ENCODE measurements around the gene ANKRD27. TPM values are rescaled to one million over a fixed set of nuclear protein-coding genes. Genes with fewer than 3 reads are reported as not detected.

ANKRD27 gene
- total RNA-seq, 3 donors from 2014 or later, result 26.9 to 33.8 (median 30.4) TPM

DNA sequence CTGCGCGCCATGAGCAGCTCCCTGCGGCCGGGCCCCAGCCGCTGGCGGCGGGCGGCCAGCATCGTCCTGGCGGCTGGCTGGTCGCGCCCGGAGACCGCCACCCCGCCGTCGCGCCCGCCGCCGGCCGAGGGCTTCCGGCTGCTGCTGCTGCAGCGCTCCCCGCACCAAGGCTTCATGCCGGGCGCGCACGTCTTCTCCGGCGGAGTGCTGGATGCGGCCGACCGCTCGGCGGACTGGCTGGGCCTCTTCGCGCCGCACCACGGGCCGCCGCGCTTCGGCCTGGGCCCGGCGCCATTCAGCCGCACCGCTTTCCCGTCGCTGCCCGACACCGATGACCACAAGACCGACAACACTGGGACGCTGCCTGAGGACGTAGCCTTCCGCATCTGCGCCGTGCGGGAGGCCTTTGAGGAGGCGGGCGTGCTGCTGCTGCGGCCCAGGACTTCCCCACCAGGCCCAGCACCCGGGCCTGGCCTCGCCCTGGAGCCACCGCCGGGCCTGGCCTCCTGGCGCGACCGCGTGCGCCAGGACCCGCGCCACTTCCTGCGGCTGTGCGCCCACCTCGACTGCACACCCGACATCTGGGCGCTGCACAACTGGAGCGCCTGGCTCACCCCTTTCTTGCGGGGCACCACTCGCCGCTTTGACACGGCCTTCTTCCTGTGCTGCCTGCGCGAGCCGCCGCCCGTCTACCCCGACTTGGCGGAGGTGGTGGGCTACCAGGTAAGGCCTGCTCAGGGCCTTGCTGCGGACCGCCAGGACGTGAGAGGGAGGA is 17.2 kb upstream of the ANKRD27 start:
- Histone ChIP-seq H3K9me3 (no peaks in the 10 kb centered on the region), H3K27me3 (no peaks in the 10 kb centered on the region), H3K27ac (peak overlapping the region; percentile 79 to 93), H3K4me1 (peaks cover 0 to 5% of the 10 kb centered on the region in 2 donors), H3K4me3 (peak overlapping the region; percentile 64 to 97 (median 78)), H3K36me3 (no peaks in the 10 kb centered on the region)
- TF ChIP-seq POLR2AphosphoS5 (IDR thresholded peaks at IDR 0.05), result no peak
- no peak for TF ChIP-seq CTCF (IDR thresholded peaks at IDR 0.05)
- TF ChIP-seq POLR2A (IDR thresholded peaks at IDR 0.05), result no peak
- intact Hi-C loops (cut with DNase I; ENCODE audit: low total_unique reads), result no loop called here
- DNase-seq (ENCODE audit: low spot score in 2 of 2), result peak in 1 of 2 donors; percentile 67

DNA sequence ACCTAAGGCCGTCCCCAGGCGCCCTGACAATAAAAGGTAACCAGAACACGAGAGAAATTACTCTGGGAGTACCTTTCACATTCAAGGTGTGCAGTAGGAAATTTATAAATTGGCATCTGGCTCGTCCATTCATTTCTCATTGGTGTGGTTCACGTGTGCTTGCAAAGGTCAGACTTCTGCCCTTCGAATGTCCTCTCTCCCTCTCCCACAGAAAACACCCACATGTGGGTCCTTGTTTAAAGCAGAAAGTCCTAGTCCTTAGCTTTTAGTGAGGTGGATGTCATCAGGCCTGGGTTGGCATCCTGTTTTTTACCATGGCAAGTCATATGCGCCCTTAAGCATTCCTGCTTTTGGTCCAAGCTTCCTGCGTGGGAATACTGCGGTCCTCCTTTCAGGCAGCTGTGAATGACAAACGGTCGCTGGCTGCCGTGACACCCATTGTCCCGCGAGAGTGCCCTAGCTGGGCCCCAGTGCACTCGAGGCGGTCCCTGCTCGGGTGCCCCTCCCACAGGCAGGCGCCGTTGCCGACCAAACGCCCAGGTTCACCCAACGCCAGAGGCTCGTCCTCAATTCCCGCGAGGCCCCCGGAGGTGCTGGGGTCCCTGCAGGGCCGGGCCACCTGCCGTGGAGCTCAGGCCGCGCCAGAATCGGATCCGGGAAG is 16.4 kb upstream of the ANKRD27 start, which contains the start of gene NUDT19:
NUDT19 (plus strand) TSS at position 531 of the 661 bp plus-strand sequence. CDS start 140 bp downstream, outside the sequence.
- peaks cover 0 to 5% of the 10 kb centered on the region in 2 donors for H3K4me1 ChIP-seq
- H3K4me3 ChIP-seq, result peak within 1 kb of the TSS; percentile 64 to 97 (median 78)
- TF ChIP-seq POLR2A (IDR thresholded peaks at IDR 0.05), result no peak
- no peak for TF ChIP-seq CTCF (IDR thresholded peaks at IDR 0.05)
- peak in 1 of 3 donors; percentile 11 for TF ChIP-seq POLR2AphosphoS5 (IDR thresholded peaks at IDR 0.05)
- intact Hi-C loops (cut with DNase I; ENCODE audit: low total_unique reads), result no loop called here
- DNase-seq (ENCODE audit: low spot score in 2 of 2), result peak; percentile 73 to 86
- no peaks in the 10 kb centered on the region for H3K36me3 ChIP-seq
- H3K27ac ChIP-seq, result peak within 1 kb of the TSS; percentile 79 to 93
- H3K27me3 ChIP-seq, result no peaks in the 10 kb centered on the region
- no peaks in the 10 kb centered on the region for H3K9me3 ChIP-seq

GRCh38 chr19:32688311-32688710 is 13.3 kb upstream of the ANKRD27 start:
- Histone ChIP-seq H3K4me1 (no peaks in the 10 kb centered on the region), H3K27ac (no peak overlapping the region), H3K4me3 (no peak overlapping the region), H3K9me3 (no peaks in the 10 kb centered on the region), H3K27me3 (no peaks in the 10 kb centered on the region), H3K36me3 (no peaks in the 10 kb centered on the region)
- no peak for TF ChIP-seq POLR2A (IDR thresholded peaks at IDR 0.05)
- no peak for TF ChIP-seq POLR2AphosphoS5 (IDR thresholded peaks at IDR 0.05)
- TF ChIP-seq CTCF (IDR thresholded peaks at IDR 0.05), result no peak
- intact Hi-C loops (cut with DNase I; ENCODE audit: low total_unique reads), result no loop called here
- DNase-seq (ENCODE audit: low spot score in 2 of 2), result no peak

- H3K36me3 ChIP-seq, result no peaks in the 10 kb centered on the region
- intact Hi-C loops (cut with DNase I; ENCODE audit: low total_unique reads), result no loop called here
- H3K9me3 ChIP-seq, result no peaks in the 10 kb centered on the region
- DNase-seq (ENCODE audit: low spot score in 2 of 2), result no peak
- no peak overlapping the region for H3K27ac ChIP-seq
- no peak overlapping the region for H3K4me3 ChIP-seq
- H3K27me3 ChIP-seq, result no peaks in the 10 kb centered on the region
- no peaks in the 10 kb centered on the region for H3K4me1 ChIP-seq
- TF ChIP-seq CTCF (IDR thresholded peaks at IDR 0.05) (no peak), POLR2AphosphoS5 (IDR thresholded peaks at IDR 0.05) (no peak), POLR2A (IDR thresholded peaks at IDR 0.05) (no peak)
Observed at GRCh38 chr19:32687681-32688080, 12.7 kb upstream of the ANKRD27 start.
